Muscle layer of duodenum (tissue), 2 donors: ENCODE data around the gene CRISP2.

Experiments used
- H3K27ac ChIP-seq: one replicate; pipeline ENCODE4 v1.7.0; 2013; ENCODE audit warnings: mild to moderate bottlenecking, low read length
- H3K27me3 ChIP-seq: one replicate; pipeline ENCODE4 v1.7.0; 2013; ENCODE audit warnings: low read depth, mild to moderate bottlenecking, control low read depth, low read length
- H3K36me3 ChIP-seq, 2 donors: one replicate each; pipeline ENCODE4 v1.7.0; 2013; ENCODE audit warnings: low read length in 2 of 2, control low read depth in 1 of 2, mild to moderate bottlenecking in 1 of 2; ENCODE audit not compliant: insufficient read depth in 2 of 2, control insufficient read depth in 1 of 2
- H3K4me1 ChIP-seq, 2 donors: one replicate each; pipeline ENCODE4 v1.7.0; 2013; ENCODE audit warnings: low read length in 2 of 2, mild to moderate bottlenecking in 2 of 2, control low read depth in 1 of 2, moderate library complexity in 1 of 2; ENCODE audit not compliant: insufficient read depth in 2 of 2, control insufficient read depth in 1 of 2
- H3K4me3 ChIP-seq, 2 donors: one replicate each; pipeline ENCODE4 v1.7.0; 2013; ENCODE audit warnings: low read length in 2 of 2, low read depth in 1 of 2, mild to moderate bottlenecking in 1 of 2
- H3K9me3 ChIP-seq, 2 donors: one replicate each; pipeline ENCODE4 v1.7.0; 2013; ENCODE audit warnings: low read length in 2 of 2, control low read depth in 1 of 2, mild to moderate bottlenecking in 1 of 2; ENCODE audit not compliant: control insufficient read depth in 1 of 2
- donor health status: healthy.

The CRISP2 gene

GRCh38 chr6:49653942-49654341 is 59.4 kb downstream of the CRISP2 start:
- Histone ChIP-seq H3K9me3 (no peaks in the 10 kb centered on the region), H3K27me3 (no peaks in the 10 kb centered on the region), H3K4me3 (no peak overlapping the region), H3K4me1 (no peaks in the 10 kb centered on the region), H3K36me3 (no peaks in the 10 kb centered on the region), H3K27ac (no peak overlapping the region)

GRCh38 chr6:49653438-49653837 is 59.9 kb downstream of the CRISP2 start:
- Histone ChIP-seq H3K4me3 (no peak overlapping the region), H3K36me3 (no peaks in the 10 kb centered on the region), H3K9me3 (no peaks in the 10 kb centered on the region), H3K27me3 (no peaks in the 10 kb centered on the region), H3K4me1 (no peaks in the 10 kb centered on the region), H3K27ac (no peak overlapping the region)

- Histone ChIP-seq H3K4me1 (no peaks in the 10 kb centered on the region), H3K27me3 (no peaks in the 10 kb centered on the region), H3K36me3 (no peaks in the 10 kb centered on the region), H3K27ac (no peak overlapping the region), H3K9me3 (no peaks in the 10 kb centered on the region), H3K4me3 (no peak overlapping the region)
These were observed 62.1 kb downstream of the CRISP2 start for GRCh38 chr6:49651239-49651638.

GRCh38 chr6:49649988-49650387 is 63.4 kb downstream of the CRISP2 start:
- Histone ChIP-seq H3K36me3 (no peaks in the 10 kb centered on the region), H3K4me3 (no peak overlapping the region)

GRCh38 chr6:49648036-49648435 is 65.3 kb downstream of the CRISP2 start:
- Histone ChIP-seq H3K4me3 (no peak overlapping the region), H3K9me3 (no peaks in the 10 kb centered on the region), H3K4me1 (no peaks in the 10 kb centered on the region), H3K27me3 (no peaks in the 10 kb centered on the region), H3K36me3 (no peaks in the 10 kb centered on the region), H3K27ac (no peak overlapping the region)

More at GRCh38 chr6:49649988-49650387, 63.4 kb downstream of the CRISP2 start:
- Histone ChIP-seq H3K27me3 (no peaks in the 10 kb centered on the region), H3K9me3 (no peaks in the 10 kb centered on the region), H3K4me1 (no peaks in the 10 kb centered on the region), H3K27ac (no peak overlapping the region)

GRCh38 chr6:49647476-49647875 is 65.9 kb downstream of the CRISP2 start:
- no peak overlapping the region for H3K27ac ChIP-seq

GRCh38 chr6:49646942-49647341 is 66.4 kb downstream of the CRISP2 start:
- Histone ChIP-seq H3K36me3 (no peaks in the 10 kb centered on the region), H3K4me1 (no peaks in the 10 kb centered on the region), H3K9me3 (no peaks in the 10 kb centered on the region), H3K27me3 (no peaks in the 10 kb centered on the region), H3K27ac (no peak overlapping the region), H3K4me3 (no peak overlapping the region)

More at GRCh38 chr6:49647476-49647875, 65.9 kb downstream of the CRISP2 start:
- H3K4me1 ChIP-seq = no peaks in the 10 kb centered on the region
- H3K27me3 ChIP-seq = no peaks in the 10 kb centered on the region
- no peaks in the 10 kb centered on the region for H3K36me3 ChIP-seq
- H3K9me3 ChIP-seq = no peaks in the 10 kb centered on the region
- no peak overlapping the region for H3K4me3 ChIP-seq

GRCh38 chr6:49646130-49646824 is 67.1 kb downstream of the CRISP2 start:
- Histone ChIP-seq H3K27ac (no peak overlapping the region), H3K4me1 (no peaks in the 10 kb centered on the region), H3K36me3 (no peaks in the 10 kb centered on the region), H3K4me3 (no peak overlapping the region), H3K9me3 (no peaks in the 10 kb centered on the region), H3K27me3 (no peaks in the 10 kb centered on the region)

- H3K27me3 ChIP-seq = no peaks in the 10 kb centered on the region
- H3K4me1 ChIP-seq = no peaks in the 10 kb centered on the region
- no peaks in the 10 kb centered on the region for H3K9me3 ChIP-seq
- H3K4me3 ChIP-seq = no peak overlapping the region
- no peak overlapping the region for H3K27ac ChIP-seq
- no peaks in the 10 kb centered on the region for H3K36me3 ChIP-seq
These were observed 68.2 kb downstream of the CRISP2 start for GRCh38 chr6:49645139-49645538.
